Measurements from ENCODE around the gene BBLN.

The BBLN gene

DNA sequence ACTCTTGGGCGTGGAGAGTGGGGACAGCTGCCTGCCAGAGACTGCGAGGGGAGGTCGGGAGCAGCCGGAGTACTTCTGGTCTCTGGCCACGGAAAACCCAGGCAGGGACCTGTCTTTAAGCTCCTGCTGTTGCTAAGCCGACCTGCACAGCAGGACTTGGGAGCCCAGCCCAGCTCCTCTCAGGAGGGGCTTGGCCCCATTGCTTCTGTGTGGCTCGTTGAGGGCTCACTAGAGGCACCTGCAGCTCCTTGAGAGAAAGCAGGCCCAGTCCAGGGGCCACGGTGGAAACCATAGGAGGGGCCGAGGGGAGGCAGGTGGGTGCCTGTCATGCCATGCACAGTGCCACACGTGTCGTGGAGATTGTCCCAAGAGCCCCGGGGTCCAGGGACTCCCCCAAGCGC lies 14.1 kb upstream of the BBLN start:
- FAIRE-seq: no peak

DNA sequence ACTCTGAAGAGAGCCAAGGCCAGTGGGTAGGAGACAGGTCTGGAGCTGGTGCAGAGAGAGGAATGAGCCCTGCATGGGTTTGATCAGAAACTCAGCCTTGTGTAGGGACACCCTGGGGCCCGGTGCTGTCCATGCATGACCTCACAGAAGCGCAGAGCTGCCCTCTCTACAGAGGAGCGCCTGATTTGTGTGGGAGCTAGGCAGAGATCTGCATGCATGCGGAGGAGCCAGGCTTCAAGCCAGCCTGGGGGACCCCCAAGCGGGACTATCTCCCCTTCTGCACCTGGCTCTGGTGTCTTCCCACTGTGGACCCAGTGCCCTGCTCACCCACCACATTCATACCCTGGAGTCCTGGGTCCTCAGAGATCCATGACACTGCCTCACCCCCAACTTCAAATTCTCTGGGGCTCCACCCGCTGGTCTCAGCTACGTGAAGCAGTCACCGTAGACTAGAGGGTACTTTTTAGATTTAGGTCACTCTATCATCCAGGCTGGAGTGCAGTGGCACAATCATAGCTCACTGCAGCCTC lies 13.4 kb upstream of the BBLN start:
- FAIRE-seq: no peak

DNA sequence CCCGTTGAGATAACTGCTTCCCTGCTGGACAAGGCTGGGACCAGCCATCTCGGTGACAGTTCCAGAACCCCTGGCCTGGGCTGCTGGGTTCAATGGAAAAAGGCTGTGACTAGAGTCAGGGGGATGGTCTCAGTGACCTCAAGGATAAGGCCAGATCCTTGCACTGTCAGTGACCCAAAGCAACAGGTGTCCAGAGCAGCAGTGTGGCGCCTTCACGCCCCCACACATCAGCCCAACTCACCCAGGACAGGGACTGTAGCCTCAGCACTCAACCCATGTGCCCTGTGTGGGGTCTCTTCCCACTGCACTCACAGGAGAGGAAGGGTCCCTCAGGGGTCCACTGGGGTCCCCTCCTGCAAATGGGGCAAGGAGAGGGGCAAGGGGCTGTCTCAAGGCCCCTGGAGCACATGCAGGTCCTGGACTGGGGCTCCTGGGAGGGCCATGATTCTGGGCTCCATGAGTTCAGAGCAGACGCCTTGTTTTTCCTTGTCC lies 11.5 kb upstream of the BBLN start:
- FAIRE-seq: no peak

DNA sequence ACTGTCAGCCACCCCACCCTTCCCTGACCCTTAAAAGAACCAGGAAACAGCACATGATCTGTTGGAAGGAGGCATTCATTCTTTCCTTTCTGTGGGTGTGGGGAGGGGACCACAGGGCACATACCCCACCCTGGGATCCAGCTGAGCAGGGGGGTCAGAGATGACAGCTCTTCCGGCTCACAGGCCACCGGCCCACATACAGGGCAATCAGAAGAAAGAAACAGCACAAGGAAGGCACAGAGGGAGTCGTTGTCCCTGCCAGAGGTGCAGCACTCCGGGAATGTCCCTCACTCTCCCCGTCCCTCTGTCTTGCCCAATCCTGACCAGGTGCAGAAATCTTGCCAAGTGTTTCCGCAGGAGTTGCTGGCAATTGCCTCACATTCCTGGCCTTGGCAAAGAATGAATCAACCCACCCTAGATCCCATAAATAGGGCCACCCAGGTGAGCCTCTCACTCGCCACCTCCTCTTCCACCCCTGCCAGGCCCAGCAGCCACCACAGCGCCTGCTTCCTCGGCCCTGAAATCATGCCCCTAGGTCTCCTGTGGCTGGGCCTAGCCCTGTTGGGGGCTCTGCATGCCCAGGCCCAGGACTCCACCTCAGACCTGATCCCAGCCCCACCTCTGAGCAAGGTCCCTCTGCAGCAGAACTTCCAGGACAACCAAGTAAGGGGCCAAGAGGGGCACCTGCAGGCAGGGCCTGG lies 10.9 kb upstream of the BBLN start, which contains the start of gene LCN2:
Gene LCN2, plus strand, starts transcription at position 453 of the 701 bp plus-strand sequence. Its CDS starts 73 bp downstream, at position 526.
- no peak for FAIRE-seq

DNA sequence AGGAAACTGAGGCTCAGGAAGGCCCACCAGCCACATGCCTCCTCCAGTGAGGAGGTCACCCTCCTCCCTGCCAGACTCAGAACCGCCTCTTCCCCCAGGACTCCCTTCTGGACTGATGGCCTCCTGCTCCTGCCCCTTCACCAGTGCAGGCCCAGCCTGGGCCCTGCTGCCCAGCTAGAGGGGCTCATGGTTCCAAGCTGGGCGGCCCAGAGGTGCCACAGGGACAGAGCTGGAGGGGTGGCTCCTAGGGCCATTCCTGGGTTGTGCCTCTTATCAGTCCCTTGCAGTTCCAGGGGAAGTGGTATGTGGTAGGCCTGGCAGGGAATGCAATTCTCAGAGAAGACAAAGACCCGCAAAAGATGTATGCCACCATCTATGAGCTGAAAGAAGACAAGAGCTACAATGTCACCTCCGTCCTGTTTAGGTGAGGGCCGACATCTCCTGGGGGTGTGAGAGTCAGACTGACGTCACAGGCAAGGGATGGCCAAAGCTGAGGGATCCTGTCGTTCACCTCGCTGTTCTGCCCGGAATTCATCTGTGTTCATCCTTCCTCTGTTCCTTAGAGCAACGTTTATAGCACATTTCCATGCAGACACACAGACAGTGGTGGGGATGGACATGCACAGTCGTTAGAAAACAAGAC lies 10.0 kb upstream of the BBLN start:
- FAIRE-seq: no peak

DNA sequence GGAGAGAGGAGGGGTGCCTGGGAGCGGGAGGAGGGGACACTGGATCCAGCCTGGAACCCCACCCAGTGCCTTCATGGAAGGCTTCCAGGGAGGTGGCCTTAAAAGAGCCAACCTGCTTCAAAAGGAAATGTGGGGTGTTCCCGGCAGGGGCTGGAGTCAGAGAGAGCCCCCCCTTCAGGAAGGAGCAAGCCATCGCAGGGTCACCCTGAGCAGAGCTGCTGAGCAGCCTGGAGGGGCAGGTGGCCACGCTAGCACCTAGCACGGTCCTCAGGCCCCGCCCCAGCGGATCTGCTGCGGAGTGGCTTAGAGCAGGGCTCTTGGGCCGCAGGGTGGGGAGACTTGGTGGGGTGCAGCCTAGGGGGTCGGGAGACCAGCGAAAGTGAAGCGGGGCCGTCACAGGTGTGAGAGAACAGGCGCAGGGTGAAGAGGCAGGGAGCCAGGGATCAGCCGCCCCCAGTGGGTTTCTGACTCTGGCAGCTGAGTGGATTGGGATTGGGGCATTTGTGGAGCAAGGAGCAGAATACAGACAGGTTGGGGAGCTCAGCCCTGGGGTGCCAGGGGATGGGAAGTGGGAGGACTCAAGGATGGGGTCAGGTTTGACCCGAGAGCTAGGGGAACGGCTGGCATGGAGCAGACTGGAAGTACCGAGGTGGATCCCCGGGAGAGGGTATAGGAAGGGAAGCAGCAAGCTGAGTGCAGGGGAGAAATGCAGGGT lies 9.3 kb upstream of the BBLN start:
- FAIRE-seq: no peak

DNA sequence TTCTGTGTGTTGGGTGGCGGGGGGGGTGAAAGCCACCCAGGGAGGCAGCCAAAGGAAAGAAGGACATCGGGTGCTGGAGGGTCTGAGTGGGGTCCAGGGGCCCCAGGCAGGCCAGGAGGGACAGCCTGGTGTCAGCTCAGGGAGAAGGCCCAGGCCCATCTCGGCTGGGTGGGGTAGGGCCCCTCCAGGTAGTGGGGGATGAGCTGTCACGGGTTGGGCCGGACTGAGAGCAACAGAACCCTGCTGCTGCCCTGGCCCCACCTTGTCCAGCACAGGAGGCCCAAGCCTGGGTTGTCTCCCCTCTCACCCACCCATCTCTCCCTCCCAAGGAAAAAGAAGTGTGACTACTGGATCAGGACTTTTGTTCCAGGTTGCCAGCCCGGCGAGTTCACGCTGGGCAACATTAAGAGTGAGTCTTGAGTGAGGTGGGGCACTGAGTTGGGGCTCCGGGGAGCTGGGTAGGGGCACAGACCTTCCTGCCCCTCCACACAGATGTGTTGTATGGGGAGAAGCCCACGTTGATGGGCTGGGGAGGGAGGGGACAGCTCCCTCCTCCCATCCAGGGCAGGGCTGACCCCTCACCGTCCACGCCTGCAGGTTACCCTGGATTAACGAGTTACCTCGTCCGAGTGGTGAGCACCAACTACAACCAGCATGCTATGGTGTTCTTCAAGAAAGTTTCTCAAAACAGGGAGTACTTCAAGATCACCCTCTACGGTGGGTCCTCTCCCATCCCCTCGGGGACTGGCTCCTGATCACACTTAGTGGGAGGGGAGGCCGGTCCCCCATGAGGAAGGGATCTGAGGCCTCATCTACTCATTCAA lies 8.5 kb upstream of the BBLN start:
- FAIRE-seq: no peak

DNA sequence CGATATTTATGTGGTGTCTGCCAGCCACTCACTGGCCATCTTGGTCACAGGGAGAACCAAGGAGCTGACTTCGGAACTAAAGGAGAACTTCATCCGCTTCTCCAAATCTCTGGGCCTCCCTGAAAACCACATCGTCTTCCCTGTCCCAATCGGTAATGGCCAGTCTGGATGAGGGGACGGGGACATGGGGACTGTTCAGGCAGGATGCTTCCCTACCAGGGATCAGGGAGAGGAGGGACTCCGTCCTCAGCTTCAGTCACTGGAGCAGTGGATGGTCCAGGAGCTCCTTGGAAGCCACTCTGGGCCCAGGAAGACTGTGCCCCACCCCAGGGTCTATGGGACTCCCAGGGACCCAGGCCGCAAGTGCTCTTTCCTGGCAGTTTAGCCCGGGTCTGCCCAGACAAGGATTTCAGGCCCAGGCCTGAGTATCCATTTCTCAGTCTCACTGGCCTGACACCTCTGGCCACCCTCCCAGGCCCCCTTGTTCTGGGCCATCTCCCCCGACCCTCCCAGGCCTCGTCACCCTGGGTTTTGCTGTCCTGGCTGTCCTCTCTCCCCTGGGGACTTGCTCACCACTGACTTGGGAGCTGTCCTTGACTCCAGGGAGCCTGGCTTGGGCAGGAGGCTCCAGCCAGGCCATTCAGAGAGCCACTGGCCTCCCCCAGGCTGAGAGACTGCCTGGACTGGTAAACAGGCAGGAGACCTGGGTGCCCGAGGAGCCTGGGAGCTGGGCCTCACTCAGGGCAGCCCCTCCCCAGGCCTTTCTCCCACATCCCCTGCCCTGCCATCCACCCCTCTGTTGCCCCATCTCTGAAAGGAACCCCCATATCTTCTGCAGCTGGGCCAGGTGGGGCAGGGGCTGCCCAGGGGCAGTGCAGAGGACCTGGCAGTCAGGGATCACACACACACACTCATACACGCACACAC lies 7.7 kb upstream of the BBLN start:
- no peak for FAIRE-seq

DNA sequence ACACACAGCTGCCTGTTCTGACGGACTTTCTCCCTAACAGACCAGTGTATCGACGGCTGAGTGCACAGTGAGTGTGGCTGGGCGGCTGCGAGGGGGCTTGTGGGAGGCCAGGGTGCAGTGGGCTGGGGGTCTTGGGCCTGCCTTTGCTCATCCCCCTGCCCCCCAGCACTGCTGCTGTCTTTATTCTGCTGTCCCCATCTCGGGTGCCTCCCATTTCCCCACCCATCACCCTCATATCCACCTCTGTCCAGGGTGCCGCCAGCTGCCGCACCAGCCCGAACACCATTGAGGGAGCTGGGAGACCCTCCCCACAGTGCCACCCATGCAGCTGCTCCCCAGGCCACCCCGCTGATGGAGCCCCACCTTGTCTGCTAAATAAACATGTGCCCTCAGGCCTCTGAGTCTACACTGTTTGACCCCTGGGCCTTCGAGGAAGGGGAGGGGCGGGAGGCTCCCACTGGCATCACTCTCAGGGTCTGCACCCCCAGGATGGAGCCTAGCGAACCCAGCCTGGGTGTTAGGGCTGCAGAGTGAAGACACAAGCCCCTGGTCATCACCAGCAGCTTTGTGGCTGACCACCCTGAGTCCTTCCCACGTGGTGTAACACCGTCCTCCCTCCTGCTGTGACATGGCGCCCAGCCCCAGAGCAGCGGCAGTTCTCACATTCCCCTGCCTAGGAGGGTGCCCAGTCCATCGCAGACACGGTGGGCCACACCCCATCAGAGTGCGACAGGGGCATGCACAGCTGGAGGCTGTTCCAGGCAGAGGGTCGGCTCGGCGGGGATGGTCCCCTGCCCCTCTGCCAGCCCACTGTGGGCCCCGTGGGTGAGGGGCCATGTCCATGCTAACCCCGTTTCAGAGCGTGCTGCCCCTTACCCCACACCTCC lies 6.8 kb upstream of the BBLN start:
- no peak for FAIRE-seq

DNA sequence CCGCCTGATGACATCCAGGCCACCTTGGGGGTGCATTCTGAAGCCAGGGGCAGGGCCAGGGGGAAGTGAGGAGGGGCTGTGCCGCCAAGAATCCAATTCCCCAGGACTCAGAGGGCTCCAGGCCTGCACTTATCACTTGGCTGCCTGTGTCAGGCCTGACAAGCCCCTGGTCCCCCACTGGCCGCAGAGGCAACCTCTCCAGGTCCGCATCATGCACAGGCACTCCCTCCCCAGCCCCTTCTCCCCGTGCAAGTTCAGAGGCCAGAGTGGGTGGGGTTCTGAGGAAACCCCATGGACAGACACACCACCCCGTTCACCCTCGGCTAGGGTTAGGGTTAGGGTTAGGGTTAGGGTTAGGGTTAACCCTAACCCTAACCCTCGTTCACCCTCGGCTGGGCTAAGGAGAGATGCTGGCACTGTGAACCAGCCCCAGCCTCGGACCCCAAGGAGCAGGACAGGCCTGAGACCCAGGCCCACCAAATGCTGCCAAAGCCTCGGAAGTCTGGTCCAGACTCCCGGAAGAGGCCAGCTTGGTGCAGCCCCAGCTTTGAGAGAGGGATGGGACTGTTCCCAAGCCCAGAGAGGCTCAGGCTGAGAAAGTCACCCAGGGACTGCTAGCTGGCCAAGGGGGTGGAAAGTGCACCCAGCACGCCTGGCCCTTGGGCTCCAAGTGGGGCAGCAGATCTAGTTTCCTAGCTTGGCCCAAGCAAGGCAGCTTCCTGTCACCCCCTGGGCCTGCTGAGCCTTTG lies 5.9 kb upstream of the BBLN start:
- no peak for FAIRE-seq

DNA sequence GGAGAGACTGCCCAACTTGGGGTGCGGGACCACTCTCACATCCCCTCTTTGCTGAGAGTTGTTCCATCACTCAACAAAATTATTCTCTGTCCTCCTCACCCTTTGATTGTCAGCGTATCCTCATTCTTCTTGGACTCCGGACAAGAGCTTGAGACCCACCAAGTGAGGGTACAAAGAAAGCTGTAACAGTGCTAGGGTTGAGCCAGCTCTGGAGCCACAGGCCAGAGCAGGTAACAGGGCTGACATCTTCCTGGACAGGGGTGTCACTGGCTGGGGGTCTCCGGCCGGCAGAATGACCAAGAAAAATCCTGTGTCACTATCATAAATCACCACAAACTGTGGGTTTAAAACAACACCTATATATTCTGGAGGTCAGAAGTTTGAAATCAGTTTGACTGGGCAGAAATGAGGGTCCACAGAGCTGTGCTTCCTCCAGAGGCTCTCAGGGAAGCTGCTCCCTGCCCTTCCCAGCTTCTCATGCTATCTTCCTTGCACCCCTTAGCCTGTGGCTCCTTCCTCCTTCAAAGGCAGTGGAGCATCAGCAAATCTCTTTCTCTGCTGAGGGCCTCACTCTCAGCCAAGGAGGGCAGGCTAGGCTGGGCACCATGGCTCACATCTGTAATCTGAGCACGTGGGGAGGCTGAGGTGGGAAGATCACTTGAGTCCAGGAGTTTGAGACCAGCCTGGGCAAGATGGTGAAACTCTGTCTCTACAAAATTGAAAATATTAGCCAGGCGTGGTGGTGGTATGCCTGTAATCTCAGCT lies 4.1 kb upstream of the BBLN start:
- FAIRE-seq: no peak

DNA sequence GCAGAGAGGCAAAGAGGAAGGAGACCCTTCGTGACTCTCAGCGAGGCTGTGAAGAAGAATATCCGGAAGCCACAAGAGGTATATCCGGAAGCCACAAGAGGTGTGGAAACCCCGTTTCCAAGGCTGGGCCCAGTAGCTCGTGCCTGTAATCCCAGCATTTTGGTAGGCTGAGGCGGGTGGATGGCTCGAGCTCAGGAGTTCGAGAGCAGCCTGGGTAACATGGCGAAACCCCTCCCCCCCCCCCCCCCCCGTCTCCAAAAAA lies 612 bp upstream of the BBLN start:
- no peak for FAIRE-seq

DNA sequence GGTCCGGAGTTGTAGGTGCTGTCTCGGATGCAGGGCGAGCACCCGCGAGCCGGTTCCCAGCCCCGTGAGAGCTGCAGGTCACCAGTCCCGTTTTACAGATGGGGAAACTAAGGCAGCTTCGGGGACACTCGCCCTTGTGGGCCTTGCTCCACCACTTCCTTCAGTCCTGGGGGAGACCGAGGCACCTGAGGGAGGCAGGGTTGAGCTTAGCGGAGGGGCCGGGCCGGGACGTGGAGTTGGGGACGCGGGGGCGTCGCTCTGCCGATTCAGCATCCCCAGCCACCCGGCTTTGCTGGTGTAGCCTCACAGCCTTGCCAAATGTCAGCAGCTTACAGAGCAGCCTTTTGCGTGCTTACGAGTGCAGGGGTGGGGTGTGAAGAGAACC lies 530 bp downstream of the BBLN start:
- no peak for FAIRE-seq

DNA sequence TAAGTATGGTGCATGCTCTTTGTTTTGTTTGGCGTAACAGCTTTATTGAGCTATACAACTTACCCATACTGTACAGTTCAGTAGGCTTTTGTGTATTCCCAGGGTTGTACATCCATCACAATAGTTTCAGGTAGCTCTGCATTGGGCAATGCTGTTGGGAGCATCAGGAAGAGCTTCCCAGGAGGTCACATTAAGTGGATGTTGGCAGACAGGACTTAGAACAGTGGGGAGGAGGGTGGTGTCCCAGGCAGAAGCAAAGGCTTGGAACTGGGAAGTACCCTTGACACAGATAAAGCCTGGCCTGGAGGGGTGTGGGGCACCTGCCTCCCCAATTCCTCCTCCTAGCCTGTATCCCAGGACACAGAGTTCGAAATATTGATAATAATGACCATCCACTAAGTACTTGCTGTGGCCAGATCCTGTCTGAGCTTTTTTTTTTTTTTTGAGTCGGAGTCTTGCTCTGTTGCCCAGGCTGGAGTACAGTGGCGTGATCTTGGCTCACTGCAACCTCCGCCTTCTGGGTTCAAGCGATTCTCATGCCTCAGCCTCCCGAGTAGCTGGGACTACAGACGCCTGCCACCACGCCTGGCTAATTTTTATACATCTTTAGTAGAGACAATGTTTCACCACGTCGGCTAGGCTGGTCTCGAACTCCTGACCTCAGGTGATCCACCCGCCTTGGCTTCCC lies 1.3 kb downstream of the BBLN start:
- FAIRE-seq: no peak

DNA sequence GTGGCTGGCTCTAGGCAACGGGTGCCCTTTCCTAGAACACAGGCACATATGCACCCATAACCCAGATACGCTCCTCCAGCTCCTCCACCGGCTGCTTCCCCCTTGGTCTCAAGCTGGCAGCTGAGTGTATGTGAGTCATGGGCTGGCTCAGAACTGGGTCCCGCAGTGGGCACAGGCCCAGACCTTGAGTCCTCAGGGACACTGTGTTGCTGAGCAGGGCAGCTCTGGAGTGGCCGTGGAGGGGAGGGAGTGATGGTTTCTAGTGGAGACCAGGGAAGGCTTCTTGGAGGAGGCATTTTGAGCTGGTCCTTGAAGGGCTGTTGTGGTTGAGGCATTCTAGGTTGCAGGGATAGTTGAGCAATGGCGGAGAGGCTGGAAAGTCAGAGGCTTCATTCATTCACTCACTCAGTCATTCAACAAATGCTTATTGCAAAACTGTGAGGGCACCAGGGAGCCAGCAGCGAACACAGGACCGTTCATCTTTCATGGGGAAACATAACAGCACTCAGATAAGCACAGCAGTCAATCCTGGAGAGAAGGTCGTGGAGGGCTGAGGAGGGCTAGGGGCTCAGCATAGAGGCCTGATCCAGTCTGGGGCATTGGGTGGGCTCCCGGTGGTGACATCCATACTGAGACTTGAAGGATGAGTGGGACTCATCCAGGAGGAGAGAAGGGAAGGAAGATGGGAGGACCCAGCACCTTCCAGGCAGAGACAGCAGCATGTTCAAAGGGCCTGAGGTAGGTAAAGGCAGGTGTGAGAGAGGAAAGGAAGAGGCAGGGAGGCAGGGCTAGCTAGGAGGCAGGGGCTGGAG lies 2.4 kb downstream of the BBLN start:
- FAIRE-seq: no peak

DNA sequence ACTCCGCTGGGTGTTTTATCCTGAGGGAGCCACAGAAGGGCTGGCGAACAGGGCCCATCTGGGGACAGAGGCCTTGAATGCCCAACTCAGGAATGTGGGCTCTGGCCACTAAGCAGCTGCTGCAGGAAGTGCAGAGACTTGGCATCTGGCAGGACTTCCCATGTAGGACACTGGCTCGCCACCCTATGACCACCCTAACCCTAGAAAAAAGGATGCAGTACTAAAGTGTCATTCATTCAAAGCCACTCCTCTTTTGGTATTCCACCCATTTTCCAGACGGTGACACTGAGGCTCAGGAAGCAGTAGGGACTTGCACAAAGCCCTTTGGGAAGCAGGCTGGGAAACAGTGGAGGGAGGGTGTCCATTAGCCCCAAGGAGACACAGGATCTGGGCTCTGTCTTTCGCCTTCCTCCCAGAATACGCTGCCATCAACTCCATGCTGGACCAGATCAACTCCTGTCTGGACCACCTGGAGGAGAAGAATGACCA lies 3.0 kb downstream of the BBLN start:
- no peak for FAIRE-seq

DNA sequence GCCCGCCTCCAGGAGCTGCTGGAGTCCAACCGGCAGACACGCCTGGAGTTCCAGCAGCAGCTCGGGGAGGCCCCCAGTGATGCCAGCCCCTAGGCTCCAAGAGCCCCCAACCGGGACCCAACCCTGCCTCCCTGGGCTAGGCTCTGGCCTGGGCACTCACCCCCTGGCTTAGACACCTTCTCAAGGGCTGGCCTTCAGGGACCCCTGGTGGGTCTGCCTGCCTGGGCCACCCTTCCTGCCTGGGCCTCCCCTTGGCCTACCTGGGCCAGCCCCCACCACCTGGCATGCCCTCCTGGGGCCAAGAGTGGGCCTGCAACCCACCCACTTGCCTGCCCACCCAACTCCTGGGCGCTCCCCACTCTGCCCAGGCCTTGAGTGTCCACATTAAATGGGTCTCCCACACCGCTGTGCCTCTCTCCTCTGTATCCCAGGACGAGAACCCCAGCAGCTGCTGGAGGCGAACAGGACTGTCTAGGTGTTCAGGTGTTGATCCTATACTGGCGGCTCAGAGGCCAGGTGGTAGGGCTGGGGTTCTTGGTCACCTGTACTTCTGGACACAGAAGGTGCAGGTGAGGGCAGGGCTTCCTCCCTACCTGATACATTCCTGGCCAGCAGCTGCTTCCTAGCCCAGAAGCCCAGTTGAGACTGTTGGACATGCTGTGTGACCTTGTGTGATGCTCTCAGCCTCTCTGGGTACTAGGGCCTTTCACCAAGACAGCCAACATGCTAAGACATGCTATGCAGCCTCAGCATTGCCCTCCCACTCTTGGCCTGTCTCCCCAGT lies 3.6 kb downstream of the BBLN start:
- FAIRE-seq: no peak
